ENCODE data around the gene CNTF.

- TF ChIP-seq EZH2phosphoT487 (IDR thresholded peaks at IDR 0.05; ENCODE audit: insufficient read depth, low read depth) (no peak), EZH2 (IDR thresholded peaks at IDR 0.05; ENCODE audit: insufficient read depth, poor library complexity, severe bottlenecking) (no peak)
Observed at GRCh38 chr11:58625826-58626460, 3.5 kb downstream of the CNTF start.

Measured in GM23248 (cell line).